Caco-2 (cell line): ENCODE results near the gene PTMA. TPM values are rescaled to one million over a fixed set of nuclear protein-coding genes. Genes with fewer than 3 reads are reported as not detected.

Source experiments
- BruUV-seq: library from RNA; stranded (reverse); fragments of 400-500 nt; replicated peaks from 2 replicates; lab custom pipeline; 2021; lab: Mats Ljungman, UMichigan
- CTCF ChIA-PET: fragments of 300-600 bp; sonication (Branson Sonifier 250); formaldehyde crosslinking; loops from one replicate; lab custom pipeline; 2022; ENCODE audit warnings: antibody characterized with exemption; lab: Charles Lee
- POLR2A ChIA-PET: fragments of 300-600 bp; sonication (Branson Sonifier 250); formaldehyde crosslinking; loops from one replicate; lab custom pipeline; 2022; ENCODE audit warnings: antibody characterized with exemption; lab: Charles Lee
- DNase-seq, 2 experiments: peaks; one replicate each; pipeline versions ENCODE4 v3.0.0 to v3.0.0-alpha.2; 2020 to 2022
- H3K27me3 ChIP-seq: replicated peaks from 2 replicates; pipeline ENCODE4 v1.6.0; 2011; ENCODE audit warnings: low read length; ENCODE audit not compliant: control insufficient read depth, insufficient read depth
- H3K36me3 ChIP-seq: 2 replicates; pipeline ENCODE4 v1.5.1; 2011; ENCODE audit warnings: low read length; ENCODE audit not compliant: control insufficient read depth, insufficient read depth
- H3K4me1 ChIP-seq: fragments of 250-450 bp; sonication (Bioruptor Pico); 2 replicates; pipeline ENCODE4 v1.5.1; 2020; ENCODE audit warnings: mild to moderate bottlenecking
- H3K4me3 ChIP-seq: 2 replicates; pipeline ENCODE4 v1.5.1; 2011; ENCODE audit warnings: low read depth, mild to moderate bottlenecking, control low read depth, low read length
- H3K9me3 ChIP-seq: fragments of 250-450 bp; sonication (Bioruptor Pico); 2 replicates; pipeline ENCODE4 v1.5.1; 2020; ENCODE audit warnings: mild to moderate bottlenecking, moderate library complexity
- H3K27ac Mint-ChIP-seq: one replicate; pipeline ENCODE4 v1.8.0; 2022; ENCODE audit warnings: mixed read lengths; ENCODE audit not compliant: unreplicated experiment
- H3K27me3 Mint-ChIP-seq: one replicate; pipeline ENCODE4 v1.8.0; 2022; ENCODE audit warnings: mixed read lengths; ENCODE audit not compliant: insufficient read depth, unreplicated experiment
- H3K36me3 Mint-ChIP-seq: one replicate; pipeline ENCODE4 v1.8.0; 2022; ENCODE audit warnings: mild to moderate bottlenecking, mixed read lengths; ENCODE audit not compliant: insufficient read depth, unreplicated experiment
- H3K4me1 Mint-ChIP-seq: one replicate; pipeline ENCODE4 v1.8.0; 2022; ENCODE audit warnings: low read depth, mixed read lengths; ENCODE audit not compliant: unreplicated experiment
- H3K4me3 Mint-ChIP-seq: one replicate; pipeline ENCODE4 v1.8.0; 2022; ENCODE audit warnings: mild to moderate bottlenecking, moderate library complexity, mixed read lengths; ENCODE audit not compliant: unreplicated experiment
- H3K9me3 Mint-ChIP-seq: one replicate; pipeline ENCODE4 v1.8.0; 2022; ENCODE audit warnings: mixed read lengths; ENCODE audit not compliant: unreplicated experiment
- intact Hi-C: fragments of 100-400 bp; cut with micrococcal nuclease; formaldehyde crosslinking; loops from one replicate; pipeline ENCODE4 v1.10.0; 2022; ENCODE audit not compliant: unreplicated experiment
- total RNA-seq: library from RNA; stranded (reverse); gene quantifications from 2 replicates; pipeline ENCODE4 v1.2.3, GENCODE V29; 2022
- TF ChIP-seq, protein P1 (sequence below), 2 experiments: fragments of 200-600 bp in 1 of 2; IDR thresholded peaks; 1 replicate in 1 of 2; 2 replicates in 1 of 2; pipeline versions ENCODE4 v1.5.1 to v1.8.0; 2011 to 2022; ENCODE audit warnings: antibody characterized with exemption in 1 of 2, control low read depth in 1 of 2, inconsistent platforms in 1 of 2, low read depth in 1 of 2, low read length in 1 of 2, mild to moderate bottlenecking in 1 of 2, moderate library complexity in 1 of 2; ENCODE audit not compliant: insufficient read depth in 1 of 2, severe bottlenecking in 1 of 2, unreplicated experiment in 1 of 2

Gene PTMA
- total RNA-seq, 1 experiment from 2014 or later: 669 TPM

DNA sequence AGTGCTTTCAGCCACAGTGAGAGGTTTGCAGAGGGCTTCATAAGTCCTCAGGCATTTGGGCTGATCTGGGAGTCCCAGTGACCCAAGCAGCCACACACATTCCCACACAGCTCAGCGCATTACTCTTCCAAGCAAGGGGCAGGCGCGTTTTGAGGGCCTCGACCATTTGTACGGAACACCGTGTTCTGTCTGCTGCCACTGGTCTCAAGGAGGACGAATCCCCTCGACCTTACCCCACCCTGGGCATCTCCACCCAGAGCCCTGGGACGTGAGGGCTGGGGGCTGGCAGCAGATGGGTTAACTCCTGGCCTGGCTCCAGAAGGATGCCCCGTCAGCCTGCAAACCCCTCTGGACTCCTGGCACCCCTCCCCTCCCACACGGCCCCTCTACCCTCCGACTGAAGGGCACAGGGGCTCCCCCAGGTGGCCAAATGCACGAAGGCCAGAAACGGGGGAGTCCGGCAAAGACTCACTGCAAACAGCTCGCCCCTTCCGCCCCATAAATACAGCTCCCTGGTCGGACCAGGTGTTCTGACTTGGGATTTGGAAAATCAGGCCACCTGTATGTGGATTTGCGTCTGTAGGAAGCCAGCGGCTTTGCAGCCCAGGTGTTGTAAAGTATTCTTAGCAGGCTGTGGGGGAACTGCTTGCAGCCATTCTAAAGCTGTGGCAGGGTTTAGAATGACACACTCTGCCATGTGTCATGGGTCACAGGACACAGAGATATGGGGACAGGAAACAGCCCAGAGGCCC, 33.6 kb upstream of the PTMA start:
- no peak overlapping the region for H3K4me3 ChIP-seq
- no peaks in the 10 kb centered on the region for H3K9me3 ChIP-seq
- Mint-ChIP-seq H3K4me3 (no peak overlapping the region), H3K27me3 (no peaks in the 10 kb centered on the region), H3K27ac (peak overlapping the region; percentile 45), H3K36me3 (peaks cover 2% of the 10 kb centered on the region), H3K9me3 (no peaks in the 10 kb centered on the region), H3K4me1 (peaks cover 19% of the 10 kb centered on the region)
- intact Hi-C loops: loop anchor here (1.0 to 2.0 kb wide), 3 partner anchors 7 to 112 kb away; no protein-coding TSS in a partner anchor
- BruUV-seq: no TSS peak
- H3K4me1 ChIP-seq: peaks cover 49% of the 10 kb centered on the region
- TF ChIP-seq, protein P1, sequence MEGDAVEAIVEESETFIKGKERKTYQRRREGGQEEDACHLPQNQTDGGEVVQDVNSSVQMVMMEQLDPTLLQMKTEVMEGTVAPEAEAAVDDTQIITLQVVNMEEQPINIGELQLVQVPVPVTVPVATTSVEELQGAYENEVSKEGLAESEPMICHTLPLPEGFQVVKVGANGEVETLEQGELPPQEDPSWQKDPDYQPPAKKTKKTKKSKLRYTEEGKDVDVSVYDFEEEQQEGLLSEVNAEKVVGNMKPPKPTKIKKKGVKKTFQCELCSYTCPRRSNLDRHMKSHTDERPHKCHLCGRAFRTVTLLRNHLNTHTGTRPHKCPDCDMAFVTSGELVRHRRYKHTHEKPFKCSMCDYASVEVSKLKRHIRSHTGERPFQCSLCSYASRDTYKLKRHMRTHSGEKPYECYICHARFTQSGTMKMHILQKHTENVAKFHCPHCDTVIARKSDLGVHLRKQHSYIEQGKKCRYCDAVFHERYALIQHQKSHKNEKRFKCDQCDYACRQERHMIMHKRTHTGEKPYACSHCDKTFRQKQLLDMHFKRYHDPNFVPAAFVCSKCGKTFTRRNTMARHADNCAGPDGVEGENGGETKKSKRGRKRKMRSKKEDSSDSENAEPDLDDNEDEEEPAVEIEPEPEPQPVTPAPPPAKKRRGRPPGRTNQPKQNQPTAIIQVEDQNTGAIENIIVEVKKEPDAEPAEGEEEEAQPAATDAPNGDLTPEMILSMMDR (IDR thresholded peaks at IDR 0.05; ENCODE audit: insufficient read depth in 1 of 2, low read depth in 1 of 2, low read length in 1 of 2, severe bottlenecking in 1 of 2, unreplicated experiment in 1 of 2): peak; percentile 63 to 81
- CTCF ChIA-PET: interaction anchor here (0.9 to 4.0 kb wide), 12 partner anchors 9 to 73 kb away, joined by 3 to 55 read pairs (median 4); partner anchors contain the start of gene PTMA
- H3K36me3 ChIP-seq: no peaks in the 10 kb centered on the region
- DNase-seq: peak; percentile 76 to 82
- no peaks in the 10 kb centered on the region for H3K27me3 ChIP-seq
- POLR2A ChIA-PET: interaction anchor here (0.8 to 1.8 kb wide), 3 partner anchors 33 to 61 kb away, joined by 3 to 10 read pairs (median 6); partner anchors contain the start of gene PTMA

- no TSS peak for BruUV-seq
- H3K36me3 Mint-ChIP-seq: peaks cover 12% of the 10 kb centered on the region
- no peak overlapping the region for H3K4me3 ChIP-seq
- no peaks in the 10 kb centered on the region for H3K9me3 Mint-ChIP-seq
- no peak overlapping the region for H3K4me3 Mint-ChIP-seq
- H3K4me1 Mint-ChIP-seq: peaks cover 19% of the 10 kb centered on the region
- no peaks in the 10 kb centered on the region for H3K27me3 ChIP-seq
- no peaks in the 10 kb centered on the region for H3K27me3 Mint-ChIP-seq
- no peak overlapping the region for H3K27ac Mint-ChIP-seq
- peaks cover 50% of the 10 kb centered on the region for H3K4me1 ChIP-seq
- intact Hi-C loops: loop anchor here (2.0 kb wide), 1 partner anchor 39 kb away; no protein-coding TSS in a partner anchor
- no peak for DNase-seq
- H3K36me3 ChIP-seq: no peaks in the 10 kb centered on the region
- POLR2A ChIA-PET: no interaction called here
- H3K9me3 ChIP-seq: no peaks in the 10 kb centered on the region
- TF ChIP-seq, protein P1 (IDR thresholded peaks at IDR 0.05; ENCODE audit: insufficient read depth in 1 of 2, low read depth in 1 of 2, low read length in 1 of 2, severe bottlenecking in 1 of 2, unreplicated experiment in 1 of 2): no peak
- CTCF ChIA-PET: interaction anchor here (2.5 to 4.0 kb wide), 2 partner anchors 38 to 63 kb away, joined by 23 to 55 read pairs; no protein-coding TSS in a partner anchor
Observed at GRCh38 chr2:231676243-231676642, 32.1 kb upstream of the PTMA start.

DNA sequence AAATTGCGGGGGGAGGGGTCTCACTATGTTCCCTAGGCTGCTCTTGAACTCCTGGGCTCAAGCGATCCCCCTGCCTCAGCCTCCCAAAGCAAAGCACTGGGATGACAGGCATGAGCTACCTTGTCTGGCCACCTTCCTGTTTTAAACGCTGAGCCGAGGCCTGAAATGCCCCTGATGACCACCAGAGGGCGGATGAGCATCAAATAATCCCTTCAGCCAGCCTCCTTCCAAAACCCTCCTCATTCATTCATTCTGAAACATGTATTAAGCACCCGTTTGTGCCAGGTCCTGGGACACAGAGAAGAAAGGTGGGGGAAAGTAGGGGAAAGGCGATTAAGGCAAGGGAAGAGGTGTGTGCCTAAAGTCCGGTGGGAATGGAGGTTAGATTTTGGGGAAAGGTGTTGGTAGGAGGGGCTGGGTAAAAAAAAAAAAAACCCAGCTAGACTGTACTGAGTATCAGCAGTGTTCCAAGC, 30.7 kb upstream of the PTMA start:
- ChIA-PET CTCF (interaction anchor here (0.6 to 4.0 kb wide), 26 partner anchors 10 to 504 kb away, joined by 3 to 55 read pairs (median 4); partner anchors contain the start of genes NCL and PTMA), POLR2A (interaction anchor here (0.6 to 1.3 kb wide), 5 partner anchors 11 to 64 kb away, joined by 3 to 8 read pairs (median 3); partner anchors contain the start of gene PTMA)
- intact Hi-C loops: loop anchor here (2.0 kb wide), 1 partner anchor 37 kb away; no protein-coding TSS in a partner anchor
- TF ChIP-seq, protein P1 (IDR thresholded peaks at IDR 0.05; ENCODE audit: insufficient read depth in 1 of 2, low read depth in 1 of 2, low read length in 1 of 2, severe bottlenecking in 1 of 2, unreplicated experiment in 1 of 2): peak; percentile 77 to 81
- H3K27me3 Mint-ChIP-seq: no peaks in the 10 kb centered on the region
- peak overlapping the region; percentile 2 for H3K4me3 Mint-ChIP-seq
- Histone ChIP-seq H3K9me3 (no peaks in the 10 kb centered on the region), H3K27me3 (no peaks in the 10 kb centered on the region), H3K4me3 (no peak overlapping the region), H3K36me3 (no peaks in the 10 kb centered on the region), H3K4me1 (peaks cover 48% of the 10 kb centered on the region)
- H3K9me3 Mint-ChIP-seq: no peaks in the 10 kb centered on the region
- BruUV-seq: no TSS peak
- H3K36me3 Mint-ChIP-seq: peaks cover 18% of the 10 kb centered on the region
- no peak overlapping the region for H3K27ac Mint-ChIP-seq
- peak; percentile 77 to 81 for DNase-seq
- H3K4me1 Mint-ChIP-seq: peaks cover 26% of the 10 kb centered on the region
